K562 (cell line): ENCODE measurements around the gene DAB2IP.

ENCODE experiments used
- TAF15 ChIP-seq: fragments of 200-400 bp; formaldehyde crosslinking; IDR thresholded peaks from 2 replicates; pipeline ENCODE4 v1.6.1; 2017; ENCODE audit warnings: mild to moderate bottlenecking, low read depth, low read length, moderate library complexity
- TBP ChIP-seq: optimal IDR thresholded peaks from 2 replicates; pipeline ENCODE3; 2011; ENCODE audit warnings: low read depth, low read length, improper control_type of control experiment
- TCF7L2 ChIP-seq: fragments of 150-350 bp; IDR thresholded peaks from 2 replicates; pipeline ENCODE4 v1.6.1; 2016; ENCODE audit warnings: low read depth, mild to moderate bottlenecking, low read length, moderate library complexity

DNA sequence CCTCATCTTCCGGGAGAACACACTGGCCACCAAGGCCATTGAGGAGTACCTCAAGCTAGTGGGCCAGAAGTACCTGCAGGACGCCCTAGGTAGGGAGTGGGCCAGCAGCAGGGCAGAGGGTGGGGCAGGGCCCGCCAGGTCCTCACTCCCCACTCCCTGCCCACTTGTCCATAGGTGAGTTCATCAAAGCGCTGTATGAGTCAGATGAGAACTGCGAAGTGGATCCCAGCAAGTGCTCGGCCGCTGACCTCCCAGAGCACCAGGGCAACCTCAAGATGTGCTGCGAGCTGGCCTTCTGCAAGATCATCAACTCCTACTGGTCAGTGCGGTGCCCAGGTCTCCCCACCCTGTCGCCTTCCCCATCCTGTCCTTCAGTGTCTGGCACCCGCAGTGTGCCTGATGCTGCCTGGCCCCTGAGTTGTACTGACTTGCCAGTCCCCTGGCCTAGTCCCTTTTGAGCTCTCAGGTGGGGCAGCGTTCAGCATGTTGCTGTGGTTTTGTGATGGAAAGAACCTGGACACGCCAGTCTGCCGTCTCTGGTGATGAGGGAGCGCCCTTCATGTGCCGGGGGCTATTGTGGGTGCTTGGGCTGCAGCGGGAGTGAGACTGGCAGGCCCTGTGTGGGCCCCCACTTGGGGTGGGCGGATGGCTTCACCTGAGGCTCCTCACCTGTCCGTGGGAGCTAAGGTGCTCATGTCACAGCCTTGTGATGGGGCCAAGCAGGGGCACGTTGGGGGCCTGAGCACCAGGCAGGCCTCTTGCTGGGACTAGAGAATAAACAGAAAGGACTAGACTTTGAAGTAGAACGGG, 112.3 kb downstream of the DAB2IP start:
- TF ChIP-seq TBP (no peak), TAF15 (no peak), TCF7L2 (no peak)
